ENCODE results near the gene SCYL3.
"Not testable (repeated sequence)": the region's sequence is repeated elsewhere in the genome, so short reads cannot be mapped to it uniquely, and the experiment has no call there.

The SCYL3 gene, protein sequence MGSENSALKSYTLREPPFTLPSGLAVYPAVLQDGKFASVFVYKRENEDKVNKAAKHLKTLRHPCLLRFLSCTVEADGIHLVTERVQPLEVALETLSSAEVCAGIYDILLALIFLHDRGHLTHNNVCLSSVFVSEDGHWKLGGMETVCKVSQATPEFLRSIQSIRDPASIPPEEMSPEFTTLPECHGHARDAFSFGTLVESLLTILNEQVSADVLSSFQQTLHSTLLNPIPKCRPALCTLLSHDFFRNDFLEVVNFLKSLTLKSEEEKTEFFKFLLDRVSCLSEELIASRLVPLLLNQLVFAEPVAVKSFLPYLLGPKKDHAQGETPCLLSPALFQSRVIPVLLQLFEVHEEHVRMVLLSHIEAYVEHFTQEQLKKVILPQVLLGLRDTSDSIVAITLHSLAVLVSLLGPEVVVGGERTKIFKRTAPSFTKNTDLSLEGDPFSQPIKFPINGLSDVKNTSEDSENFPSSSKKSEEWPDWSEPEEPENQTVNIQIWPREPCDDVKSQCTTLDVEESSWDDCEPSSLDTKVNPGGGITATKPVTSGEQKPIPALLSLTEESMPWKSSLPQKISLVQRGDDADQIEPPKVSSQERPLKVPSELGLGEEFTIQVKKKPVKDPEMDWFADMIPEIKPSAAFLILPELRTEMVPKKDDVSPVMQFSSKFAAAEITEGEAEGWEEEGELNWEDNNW

DNA sequence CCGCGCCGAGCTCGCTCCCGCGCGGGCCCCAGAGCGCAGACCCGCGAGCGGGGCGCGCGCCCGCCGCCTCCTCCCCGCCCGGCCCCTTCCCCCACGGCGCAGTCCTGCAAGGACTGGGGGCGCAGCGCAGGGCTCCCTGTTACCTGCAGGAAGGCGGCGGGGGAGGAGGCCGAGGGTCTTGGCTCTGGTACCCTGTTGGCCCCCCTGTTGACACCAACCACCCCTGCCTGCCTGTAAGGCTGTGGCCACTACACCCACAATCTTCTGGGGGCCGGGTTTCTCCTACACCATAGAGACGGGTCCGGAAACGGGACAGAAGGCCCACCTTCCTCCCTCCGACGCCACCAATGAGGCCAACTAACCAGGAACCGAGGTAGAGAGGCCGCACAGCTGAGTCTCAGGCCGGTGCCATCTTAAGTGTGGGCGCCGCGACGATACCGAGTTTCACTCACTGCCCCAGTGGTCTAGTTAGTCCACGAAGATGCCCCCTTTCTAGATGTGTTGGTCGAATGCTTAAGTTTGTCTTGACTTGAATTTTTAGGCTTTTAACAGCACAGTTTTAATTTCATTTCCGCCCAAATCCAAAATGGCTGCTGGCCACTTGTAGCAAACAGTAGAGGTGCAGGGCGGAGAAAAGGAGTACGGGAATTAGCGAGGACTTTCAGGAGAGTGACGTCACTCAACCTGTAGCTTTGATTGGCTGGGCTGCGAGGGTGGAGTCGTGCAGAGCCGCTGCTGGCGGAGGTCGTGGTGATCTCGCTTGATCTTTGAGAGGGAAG is at the start of gene SCYL3:
Gene SCYL3 (minus strand): TSS at position 252 of the 779 bp plus-strand sequence. CDS start 5,056 bp downstream, outside the sequence.
- peak; percentile 73 to 83 for DNase-seq (ENCODE audit: low read depth in 2 of 2)

DNA sequence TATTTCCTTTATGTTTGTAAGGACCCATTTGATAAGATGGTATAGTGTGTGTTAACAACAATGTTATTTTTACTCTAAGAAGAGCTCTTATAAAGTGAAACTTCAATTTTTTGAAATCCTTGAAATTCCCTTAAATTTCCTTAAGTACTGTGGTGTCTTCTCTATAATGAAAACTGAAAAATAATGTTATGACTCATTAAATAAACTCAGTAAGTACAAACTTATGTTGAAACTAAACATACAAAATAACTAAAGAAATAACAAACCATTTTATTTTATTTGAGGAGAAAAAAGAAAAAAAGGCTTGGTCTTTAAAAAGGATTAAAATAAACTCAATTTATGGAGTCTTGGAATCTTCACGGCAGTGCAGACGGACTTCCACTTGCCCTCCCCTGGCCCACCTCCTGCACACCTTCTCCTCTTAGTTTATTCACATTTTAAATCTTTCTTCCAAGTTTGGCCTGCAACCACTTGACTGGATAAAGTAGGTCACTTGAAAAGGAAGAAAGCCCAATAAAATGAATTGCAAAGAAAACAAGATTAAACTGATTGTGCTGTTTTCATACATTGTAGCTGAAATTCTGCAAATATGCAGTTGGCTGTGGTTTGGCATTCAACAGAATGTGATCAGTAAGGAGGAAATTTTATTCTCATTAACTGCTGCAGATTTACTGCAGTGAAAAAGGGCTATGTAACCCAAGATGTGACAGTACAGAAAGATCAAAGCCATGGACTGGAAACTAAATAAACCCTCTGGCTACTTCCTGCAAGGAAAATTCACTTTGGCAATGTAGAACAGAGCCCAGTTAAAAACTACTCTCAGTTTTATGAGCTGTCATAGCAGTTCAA is 48.5 kb upstream of the SCYL3 start:
- DNase-seq (ENCODE audit: low read depth in 2 of 2) = no peak

DNA sequence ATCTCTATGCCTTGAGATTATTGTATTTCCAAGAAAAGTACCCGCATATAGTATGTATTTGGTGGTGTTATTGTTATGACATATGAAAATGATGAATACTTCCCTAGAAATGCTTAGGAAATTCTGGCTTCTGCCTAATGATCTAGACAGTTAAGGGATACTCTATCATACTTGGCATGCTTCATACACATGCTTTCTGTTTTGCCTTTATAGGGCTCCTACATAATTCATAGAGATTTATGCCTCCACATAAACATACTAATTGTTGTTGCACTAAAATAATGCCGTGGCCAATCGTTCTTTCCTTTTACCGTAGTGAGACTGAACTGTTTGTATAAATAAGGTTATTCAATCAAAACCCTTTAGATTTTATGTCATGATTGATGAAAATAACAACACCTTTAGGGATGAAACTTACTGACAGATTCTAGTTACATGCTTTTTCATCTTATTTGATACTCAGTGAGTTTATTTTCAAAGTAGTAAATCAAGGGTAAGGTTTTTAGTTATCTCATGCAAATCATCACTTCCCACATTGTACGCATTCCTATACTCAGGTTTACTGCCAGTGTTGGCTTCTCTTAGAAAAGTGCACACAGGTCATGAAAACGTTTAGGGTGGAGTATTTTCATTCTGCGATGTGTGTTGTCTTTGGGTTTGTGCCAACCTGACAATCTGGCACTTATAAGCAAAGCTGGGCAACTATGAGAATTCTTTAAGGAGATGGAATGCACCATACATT is 40.5 kb upstream of the SCYL3 start:
- DNase-seq (ENCODE audit: low read depth in 2 of 2) = no peak

DNA sequence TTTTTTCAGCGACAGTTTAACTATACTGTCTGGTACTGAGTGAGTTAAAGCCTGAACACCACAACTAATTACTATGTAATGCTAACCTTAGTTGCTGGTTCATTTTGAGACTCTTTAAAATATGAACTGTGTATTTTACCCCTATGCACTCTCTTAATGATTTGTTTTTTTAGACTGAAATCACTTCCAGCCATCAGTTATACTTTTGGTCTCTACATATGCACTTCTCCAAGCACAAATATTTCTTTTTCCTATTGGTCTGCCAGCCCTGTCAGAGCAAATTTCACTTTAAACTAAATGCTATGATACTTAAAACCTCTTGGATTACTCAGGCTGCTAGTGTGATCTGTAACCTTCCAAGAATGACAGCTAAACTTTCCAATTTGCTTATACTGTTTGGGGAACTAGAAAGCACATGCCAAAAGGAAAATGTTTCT is 38.1 kb upstream of the SCYL3 start:
- no peak for DNase-seq (ENCODE audit: low read depth in 2 of 2)

DNA sequence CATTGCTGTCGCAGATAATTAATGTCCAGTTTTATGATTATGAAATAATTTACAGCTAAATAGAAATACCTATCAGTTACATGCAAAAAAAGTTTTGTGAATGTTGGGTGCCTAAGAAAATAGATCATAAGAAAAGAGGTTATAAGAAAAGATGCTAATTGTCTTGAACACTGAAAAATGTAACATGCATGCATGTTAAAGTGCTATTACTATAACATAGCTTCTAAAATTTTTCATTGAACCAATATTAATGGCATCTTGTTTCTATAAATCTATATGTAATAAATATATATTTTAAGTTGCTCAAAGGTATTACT is 35.5 kb upstream of the SCYL3 start:
- DNase-seq (ENCODE audit: low read depth in 2 of 2) = no peak

DNA sequence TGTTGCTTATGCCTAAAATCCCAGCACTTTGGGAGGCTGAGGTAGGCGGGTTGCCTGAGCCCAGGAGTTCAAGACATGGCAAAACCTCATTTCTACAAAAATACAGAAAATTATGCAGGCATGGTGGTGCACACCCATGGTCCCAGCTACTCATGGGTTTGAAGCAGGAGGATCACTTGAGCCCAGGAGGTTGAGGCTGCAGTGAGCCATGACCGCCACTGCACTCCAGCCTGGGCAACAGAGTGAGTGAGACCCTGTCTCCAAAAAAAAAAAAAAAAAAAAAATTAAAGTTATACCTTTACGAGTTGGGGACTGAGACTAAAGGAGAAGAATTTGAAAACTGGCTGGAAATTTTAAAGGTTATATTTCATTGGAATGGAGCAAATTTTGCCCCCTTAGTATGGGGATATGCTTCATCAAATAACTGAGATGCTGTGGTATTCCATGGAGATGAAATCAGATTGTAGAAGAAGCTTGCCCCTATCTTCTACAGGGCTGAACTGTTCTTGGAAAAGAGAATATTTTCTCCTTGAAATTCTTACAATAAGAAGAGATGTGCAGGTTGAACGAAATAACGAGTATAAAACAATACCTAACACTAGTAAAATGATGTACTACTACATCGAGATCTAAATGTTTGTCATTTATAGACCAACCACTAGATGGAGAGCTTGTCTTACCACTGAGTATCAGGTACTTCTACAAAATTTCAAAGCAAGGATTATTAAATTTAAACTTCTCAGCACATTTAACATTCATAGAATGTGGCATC is 34.9 kb upstream of the SCYL3 start:
- DNase-seq (ENCODE audit: low read depth in 2 of 2) = no peak

DNA sequence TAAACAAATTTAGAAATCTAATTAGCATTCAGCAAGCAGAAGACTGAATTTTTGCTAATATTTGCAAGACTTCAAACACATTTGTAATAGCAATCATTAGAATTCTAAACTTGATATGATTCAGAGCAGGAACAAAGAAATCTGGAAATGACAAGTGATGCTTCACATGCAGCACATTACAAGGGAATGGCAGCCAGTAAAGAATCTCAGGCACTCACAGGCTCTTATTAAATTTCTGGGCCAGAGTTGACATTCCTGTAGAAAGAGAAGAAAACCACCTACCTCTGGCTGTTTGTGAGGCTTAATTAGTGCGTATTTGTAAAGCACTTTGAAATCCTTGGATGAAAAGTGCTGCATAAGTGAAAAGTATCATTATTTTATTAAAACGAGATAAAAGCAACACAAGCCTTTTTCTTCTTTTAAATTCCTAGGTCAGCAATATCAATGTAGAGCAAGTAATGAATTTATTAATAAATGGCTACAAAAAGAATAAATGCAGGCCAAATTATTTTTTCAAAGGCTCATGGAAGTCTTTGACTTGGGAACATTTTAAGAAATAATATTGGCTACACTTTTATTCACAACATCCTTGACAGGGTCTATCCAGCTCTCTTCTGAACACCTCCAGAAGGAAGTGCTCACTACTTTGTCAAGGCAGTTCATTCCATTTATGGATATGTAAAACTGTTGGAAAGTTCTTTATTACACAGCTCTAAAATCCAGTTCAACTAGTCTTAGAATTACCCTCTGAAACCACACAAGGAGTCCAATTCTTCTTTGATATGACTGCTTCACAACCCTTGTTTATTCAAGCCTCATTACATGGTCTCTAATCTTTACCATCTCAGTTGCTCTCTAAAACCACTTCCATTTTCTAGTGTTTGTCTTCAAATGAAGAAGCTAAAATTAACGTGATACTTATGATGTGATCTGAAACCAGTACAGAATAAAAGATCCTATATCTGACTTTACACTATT is 32.1 kb upstream of the SCYL3 start:
- DNase-seq (ENCODE audit: low read depth in 2 of 2) = no peak

DNA sequence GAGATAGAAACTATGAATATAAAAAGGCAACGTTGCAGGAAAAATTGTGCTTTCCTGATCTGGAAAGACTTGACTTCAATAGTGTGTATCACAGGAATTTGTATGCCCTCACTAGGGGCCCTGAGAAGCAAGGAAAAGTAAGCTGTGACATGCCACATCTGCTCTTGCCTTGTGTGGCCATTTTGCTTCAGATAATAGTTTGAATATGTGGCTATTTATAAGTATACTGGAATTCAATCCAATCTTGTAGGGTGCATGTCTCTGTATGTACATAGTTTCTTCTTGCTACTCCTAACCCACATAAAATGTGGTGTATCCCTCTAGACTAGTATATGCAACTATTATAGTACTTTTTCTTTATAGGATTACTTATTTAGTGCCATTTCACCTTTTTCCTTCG is 31.1 kb upstream of the SCYL3 start:
- no peak for DNase-seq (ENCODE audit: low read depth in 2 of 2)

DNA sequence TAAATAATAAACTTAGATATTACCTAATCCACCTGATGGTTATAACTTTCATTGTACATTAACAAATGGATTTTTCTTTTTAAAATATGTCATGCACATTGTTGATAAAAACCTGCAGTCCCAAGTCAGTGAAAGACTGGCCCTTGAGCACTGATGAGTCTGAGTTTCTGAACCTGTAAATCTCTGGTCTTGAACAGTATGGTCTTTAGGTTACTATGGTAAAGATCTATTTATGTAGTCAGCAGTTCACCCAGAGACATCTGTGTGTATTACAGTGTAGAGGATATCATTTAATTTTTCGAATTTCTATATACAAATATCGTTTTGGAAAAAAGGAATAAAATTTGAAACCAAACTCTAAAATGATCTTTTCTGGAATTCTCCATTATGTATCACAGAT is 30.4 kb upstream of the SCYL3 start:
- DNase-seq (ENCODE audit: low read depth in 2 of 2) = no peak

DNA sequence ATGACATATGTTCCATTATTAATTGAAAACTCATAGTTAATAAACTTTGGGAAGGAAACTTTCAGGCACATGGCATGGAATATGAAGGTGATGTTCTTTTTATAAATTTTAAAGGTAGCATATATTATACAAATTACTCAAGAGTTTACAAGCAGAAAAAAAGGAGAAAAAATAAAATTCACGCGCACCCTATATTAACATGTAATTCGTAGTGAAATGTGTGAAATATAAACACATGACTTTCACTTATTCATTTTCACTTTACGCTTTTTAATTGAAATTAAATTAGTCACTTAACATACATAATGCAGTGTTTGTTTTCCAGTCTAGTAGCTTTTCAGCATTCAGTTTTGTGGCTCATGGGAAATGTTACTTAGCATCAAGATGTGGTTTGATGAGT is 27.4 kb upstream of the SCYL3 start:
- DNase-seq (ENCODE audit: low read depth in 2 of 2) = no peak

DNA sequence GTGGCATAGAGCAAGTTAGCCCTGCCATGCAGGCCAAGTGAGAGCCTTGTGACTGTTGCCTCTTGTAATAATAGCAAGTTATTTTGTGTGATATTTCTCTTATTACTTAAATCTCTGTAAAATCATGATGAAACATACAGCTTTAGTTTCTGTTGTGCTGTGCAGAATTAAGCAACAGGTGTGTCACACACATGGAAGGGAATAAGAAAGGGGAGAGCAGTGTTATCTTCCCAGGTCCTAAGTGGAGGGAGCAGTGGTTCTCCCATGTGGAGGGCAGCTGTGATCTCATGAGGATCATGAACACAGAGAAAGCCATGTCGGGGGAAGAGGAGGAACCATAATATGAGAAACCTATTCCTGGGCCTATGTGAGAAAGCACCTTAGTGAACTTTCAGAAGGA is 25.2 kb upstream of the SCYL3 start:
- no peak for DNase-seq (ENCODE audit: low read depth in 2 of 2)

DNA sequence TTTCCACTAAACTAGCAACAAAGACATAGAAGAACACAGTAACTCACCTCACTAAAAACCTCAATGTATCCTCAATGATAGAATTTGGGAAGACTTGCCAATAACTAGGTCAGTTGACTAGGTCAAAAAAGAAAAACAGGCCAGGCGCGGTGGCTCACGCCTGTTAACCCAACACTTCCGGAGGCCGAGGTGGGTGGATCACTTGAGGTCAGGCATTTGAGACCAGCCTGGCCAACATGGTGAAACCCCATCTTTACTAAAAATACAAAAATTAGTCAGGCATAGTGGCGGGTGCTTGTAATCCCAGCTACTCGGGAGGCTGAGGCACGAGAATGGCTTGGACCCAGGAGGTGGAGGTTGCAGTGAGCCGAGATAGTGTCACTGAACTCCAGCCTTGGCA is 24.5 kb upstream of the SCYL3 start:
- DNase-seq (ENCODE audit: low read depth in 2 of 2) = not testable (repeated sequence)

DNA sequence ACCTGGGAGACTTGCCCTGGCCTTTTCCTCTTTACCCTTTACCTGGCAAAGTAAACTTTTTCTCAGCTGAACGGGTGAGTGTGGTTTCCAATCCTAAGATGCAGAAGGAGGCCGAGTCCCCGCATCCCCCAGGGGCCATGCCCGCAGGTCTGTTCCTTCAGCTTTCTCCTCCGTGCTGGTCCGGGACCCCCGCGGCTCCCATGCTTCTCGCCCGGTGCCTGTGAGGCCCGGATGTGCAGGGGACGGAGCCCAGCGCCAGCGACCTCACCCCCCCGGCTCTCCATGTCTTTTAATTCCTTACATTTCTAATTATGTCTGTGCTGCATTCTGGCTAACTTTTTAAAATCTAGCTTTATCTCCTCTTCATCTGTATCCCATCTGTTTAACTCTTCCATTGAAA is 21.5 kb upstream of the SCYL3 start:
- no peak for DNase-seq (ENCODE audit: low read depth in 2 of 2)

DNA sequence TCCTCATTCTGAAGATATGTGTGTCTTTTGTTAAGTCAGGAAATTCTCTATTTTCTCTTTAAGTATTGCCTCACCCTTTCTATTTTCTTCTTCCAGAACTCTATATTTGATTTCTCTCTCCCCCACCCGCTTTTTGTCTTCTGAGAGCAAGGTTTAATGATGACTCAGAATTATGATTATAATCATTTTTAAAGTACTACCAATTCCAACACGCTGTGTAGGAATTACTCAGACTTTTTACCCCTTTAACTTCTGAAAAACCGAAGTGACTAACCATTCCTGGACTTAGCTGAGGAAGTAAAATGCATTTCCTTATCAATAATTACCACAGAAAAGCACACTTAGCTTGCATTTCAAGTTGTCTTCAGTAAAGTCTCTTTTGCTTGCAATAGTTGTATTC is 20.8 kb upstream of the SCYL3 start:
- no peak for DNase-seq (ENCODE audit: low read depth in 2 of 2)

DNA sequence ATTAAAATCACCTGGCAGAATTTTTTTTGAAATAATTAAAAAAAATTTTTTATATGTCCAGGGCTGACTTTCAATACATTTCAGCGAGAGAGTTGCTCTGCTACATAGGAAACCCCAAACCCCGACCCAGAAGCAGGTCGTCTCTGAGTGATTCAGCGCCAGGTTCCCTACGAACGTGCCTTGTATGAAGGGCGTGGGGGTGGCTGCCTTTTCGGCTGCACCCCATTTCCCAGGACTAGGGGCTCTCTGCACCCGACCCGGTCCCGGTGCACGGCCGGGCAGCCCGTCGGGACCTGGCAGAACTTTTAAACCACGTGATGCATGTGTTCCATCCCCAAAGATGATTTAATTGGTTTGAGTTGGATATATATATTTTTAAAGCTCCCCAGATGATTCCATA is 15.8 kb upstream of the SCYL3 start:
- no peak for DNase-seq (ENCODE audit: low read depth in 2 of 2)

DNA sequence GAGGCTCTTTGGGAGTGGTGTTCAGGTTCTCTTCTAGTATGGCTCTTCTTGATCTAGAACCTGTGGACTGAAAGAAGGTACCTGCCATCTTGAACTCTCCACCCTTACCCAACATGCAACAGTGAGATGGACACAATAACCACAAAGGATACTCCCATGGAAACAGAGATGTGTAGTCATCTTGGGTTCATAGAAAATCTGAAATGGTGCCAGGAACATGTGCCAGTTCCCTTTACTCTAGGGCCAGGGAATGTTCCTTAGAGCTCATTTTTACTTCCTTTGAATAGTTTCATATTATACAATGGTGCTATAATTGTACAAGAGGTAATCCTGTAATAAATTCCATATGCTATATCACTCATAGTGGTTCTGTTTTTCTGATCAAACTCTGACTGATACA is 13.2 kb upstream of the SCYL3 start:
- no peak for DNase-seq (ENCODE audit: low read depth in 2 of 2)

DNA sequence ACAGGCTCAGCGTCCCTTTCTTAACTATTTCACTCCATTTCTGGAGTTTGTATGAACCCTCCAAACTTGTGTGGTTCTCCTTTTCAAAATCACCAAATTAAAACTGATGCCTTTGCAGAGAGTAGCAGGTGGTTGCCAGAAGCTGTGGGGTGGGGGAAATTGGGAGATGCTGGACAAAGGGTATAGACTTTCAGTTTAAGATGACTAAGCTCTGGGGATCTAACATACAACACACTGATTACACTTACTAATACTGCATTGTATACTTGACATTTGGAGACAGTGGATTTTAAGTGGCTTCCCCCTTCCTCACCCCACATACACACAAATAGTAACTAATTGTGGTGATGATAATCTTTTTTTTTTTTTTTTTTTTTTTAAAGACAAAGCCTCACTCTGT is 11.1 kb upstream of the SCYL3 start:
- no peak for DNase-seq (ENCODE audit: low read depth in 2 of 2)

DNA sequence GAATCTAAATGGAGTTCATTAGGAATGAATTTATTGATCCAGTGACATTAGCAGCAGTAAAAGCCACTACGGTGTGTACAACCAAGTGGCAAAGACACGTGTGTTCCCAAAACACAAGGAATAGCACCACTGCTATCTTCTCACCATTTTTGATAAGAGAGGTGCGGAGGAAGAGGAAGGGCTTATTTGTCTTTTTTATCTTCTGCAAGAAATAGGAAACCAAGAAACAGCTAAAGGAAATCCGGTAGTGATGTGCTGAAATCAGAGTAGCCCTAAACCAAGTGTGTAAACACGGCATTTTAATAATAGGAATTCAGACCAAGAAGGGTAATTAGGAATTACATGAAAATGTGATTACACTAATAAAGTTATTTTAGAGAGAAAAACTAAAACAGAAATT is 9.1 kb upstream of the SCYL3 start:
- no peak for DNase-seq (ENCODE audit: low read depth in 2 of 2)

DNA sequence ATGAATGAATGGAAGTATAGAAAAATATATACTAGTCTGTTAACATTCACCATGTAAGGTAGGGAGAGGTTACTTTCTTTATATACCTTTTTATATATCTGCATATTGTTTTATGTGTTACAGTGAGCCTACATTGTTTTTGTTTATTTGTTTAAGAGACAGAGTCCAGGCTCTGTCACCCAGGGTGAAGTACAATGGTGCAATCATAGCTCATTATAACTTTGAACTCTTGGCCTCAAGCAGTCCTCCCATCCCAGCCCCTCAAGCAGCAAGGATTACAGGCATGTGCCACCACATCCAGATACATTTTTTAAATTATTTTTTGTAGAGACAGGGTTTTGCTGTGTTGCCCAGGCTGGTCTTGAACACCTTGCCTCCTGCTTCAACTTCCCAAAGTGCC is 7.4 kb upstream of the SCYL3 start:
- DNase-seq (ENCODE audit: low read depth in 2 of 2) = no peak
